ENCODE data around the gene TNIK. TPM values are rescaled to one million over a fixed set of nuclear protein-coding genes. Genes with fewer than 3 reads are reported as not detected.

Gene TNIK
- total and polyA plus RNA-seq, 2 of the 4 experiments (the other 2 are of a cell fraction), result 3.4 to 6.3 TPM

DNA sequence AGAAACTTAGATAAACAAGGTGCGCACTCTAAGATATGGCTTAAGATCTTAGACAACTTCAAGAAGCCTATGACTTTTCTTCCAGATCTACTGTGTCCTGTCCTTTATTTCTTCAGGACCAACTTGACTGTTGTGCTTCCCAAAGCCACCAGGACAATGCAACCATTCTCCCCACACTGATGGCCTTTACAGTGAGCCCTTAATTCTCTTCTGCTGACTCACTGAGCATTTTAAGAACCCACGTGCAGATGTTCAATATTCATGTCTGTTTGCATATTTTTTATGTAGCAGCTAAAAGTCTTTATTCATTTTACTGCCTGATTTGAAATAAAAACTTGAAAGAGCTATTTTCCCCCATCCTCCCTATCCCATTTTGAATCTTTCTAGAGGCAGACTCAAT lies 330.4 kb downstream of the TNIK start:
- TF ChIP-seq BHLHE40 (IDR thresholded peaks at IDR 0.05; ENCODE audit: low read depth, low read length), result peak; percentile 45; the same call in 1 of the 2 replicates
- no peak for TF ChIP-seq CHD1 (IDR thresholded peaks at IDR 0.05; ENCODE audit: low read depth, low read length)
- intact Hi-C loops (cut with micrococcal nuclease), result no loop called here
- Histone ChIP-seq H4K8ac (ENCODE audit: low read depth in 2 of 2, low read length in 2 of 2) (no peak overlapping the region), H3K4me3 (ENCODE audit: insufficient read depth, low read depth, low read length) (no peak overlapping the region), H3K36me3 (ENCODE audit: control insufficient read depth, insufficient read depth, low read length) (peaks cover 4% of the 10 kb centered on the region; the same call in 1 of the 2 replicates), H3K27ac (ENCODE audit: insufficient read depth, low read length) (no peak overlapping the region), H4K91ac (ENCODE audit: insufficient read depth, low read depth, low read length) (no peak overlapping the region), H3K4me1 (ENCODE audit: control insufficient read depth, insufficient read depth, low read length) (peaks cover 5% of the 10 kb centered on the region), H4K20me1 (ENCODE audit: insufficient read depth, low read length) (no peaks in the 10 kb centered on the region), H2AFZ (replicated peaks; ENCODE audit: low read length, poor library complexity) (no peak overlapping the region), H2BK15ac (ENCODE audit: low read depth, low read length) (no peak overlapping the region; the same call in 2 of the 3 replicates), H2AK9ac (replicated peaks; ENCODE audit: low read depth, low read length, poor library complexity) (no peak overlapping the region), H3K14ac (replicated peaks; ENCODE audit: low read depth, low read length) (0 out of 2 replicates have a peak overlapping the region, but pooled peaks have one; percentile 22), H2BK5ac (ENCODE audit: low read depth, low read length, poor library complexity, severe bottlenecking) (no peak overlapping the region), H3K27me3 (ENCODE audit: control insufficient read depth, insufficient read depth, low read length) (no peaks in the 10 kb centered on the region), H2BK120ac (ENCODE audit: low read depth, low read length) (no peak overlapping the region), H3K56ac (ENCODE audit: extremely low read depth, insufficient read depth, low read length) (no peak overlapping the region), H3K9ac (ENCODE audit: low read depth, low read length) (no peak overlapping the region), H4K5ac (ENCODE audit: low read depth, low read length) (no peak overlapping the region), H3K18ac (ENCODE audit: low read depth, low read length) (no peak overlapping the region), H3K23ac (ENCODE audit: low read depth, low read length) (no peak overlapping the region), H3K79me1 (ENCODE audit: low read depth in 1 of 2, low read length in 2 of 2) (no peaks in the 10 kb centered on the region), H3K4ac (ENCODE audit: low read depth, low read length) (no peak overlapping the region; the same call in 1 of the 2 replicates), H3K9me1 (ENCODE audit: insufficient read depth, low read length) (0 out of 2 replicates have a peak, but pooled peaks cover 2% of the 10 kb centered on the region), H3K9me3 (ENCODE audit: control insufficient read depth, insufficient read depth, low read length) (no peaks in the 10 kb centered on the region), H2BK20ac (ENCODE audit: low read depth, low read length) (no peak overlapping the region), H3K4me2 (ENCODE audit: low read depth, low read length) (no peak overlapping the region), H2AK5ac (ENCODE audit: low read depth, low read length) (no peak overlapping the region)
- peak; percentile 48; the same call in 1 of the 2 replicates for ATAC-seq (ENCODE audit: low read depth)
- in situ Hi-C loops (cut with MboI; ENCODE audit: low sequenced_read_pairs), result no loop called here
- ChIA-PET POLR2A (ENCODE audit: unreplicated experiment) (no interaction called here), CTCF (no interaction called here)
- dilution Hi-C loops (cut with HindIII; ENCODE audit: low sequenced_read_pairs, unreplicated experiment), result no loop called here
- no TSS peak for BruUV-seq (replicated peaks)
- DNase-seq, result peak; percentile 66
- WGBS, 2 experiments (ENCODE audit: extremely low coverage in 2 of 2, insufficient read length in 1 of 2), result 100% methylated on average over 1 of the region's 2 CpGs; no CpG with 5 or more reads in 1 of the 2 experiments

Measured in IMR-90 (cell line).